NOMO-1 treated with DMSO at 0.1 percent for 48 hours (cell line): ENCODE data around the gene ZFAND2B.
"Not testable (repeated sequence)": the region's sequence is repeated elsewhere in the genome, so short reads cannot be mapped to it uniquely, and the experiment has no call there.

Experiments
- DNase-seq: peaks from one replicate; lab custom pipeline; 2025; ENCODE audit not compliant: unreplicated experiment; lab: John Stamatoyannopoulos, UW

ZFAND2B gene

GRCh38 chr2:219175928-219176817 is 30.4 kb upstream of the ZFAND2B start:
- peak; percentile 23 for DNase-seq

- peak; percentile 84 for DNase-seq
These were observed 29.6 kb upstream of the ZFAND2B start, which contains the start of gene CNPPD1 for GRCh38 chr2:219176818-219177551. Gene CNPPD1 (minus strand): TSS chr2:219176925. CDS start chr2:219176828, 97 bp downstream.

- DNase-seq: peak; percentile 88
These were observed 28.8 kb upstream of the ZFAND2B start, which contains the start of gene RETREG2 for GRCh38 chr2:219177552-219178376. Gene RETREG2 (plus strand): TSS chr2:219178275. CDS start chr2:219178353, 78 bp downstream.

GRCh38 chr2:219178377-219179175 is 28.0 kb upstream of the ZFAND2B start:
- peak; percentile 15 for DNase-seq

GRCh38 chr2:219179601-219180465 is 26.7 kb upstream of the ZFAND2B start:
- DNase-seq: no peak

- DNase-seq: no peak
These were observed 25.6 kb upstream of the ZFAND2B start for GRCh38 chr2:219180961-219181360.

GRCh38 chr2:219181531-219181930 is 25.1 kb upstream of the ZFAND2B start:
- no peak for DNase-seq

- DNase-seq: no peak
These were observed 24.0 kb upstream of the ZFAND2B start for GRCh38 chr2:219182331-219183150.

GRCh38 chr2:219183151-219183772 is 23.3 kb upstream of the ZFAND2B start:
- no peak for DNase-seq

- no peak for DNase-seq
These were observed 22.5 kb upstream of the ZFAND2B start for GRCh38 chr2:219184121-219184520.

GRCh38 chr2:219186754-219187456 is 19.7 kb upstream of the ZFAND2B start:
- DNase-seq: no peak

- DNase-seq: no peak
These were observed 9.2 kb upstream of the ZFAND2B start for GRCh38 chr2:219197388-219197787.

GRCh38 chr2:219198974-219199373 is 7.6 kb upstream of the ZFAND2B start:
- DNase-seq: no peak

GRCh38 chr2:219199470-219200211 is 6.9 kb upstream of the ZFAND2B start:
- DNase-seq: no peak

GRCh38 chr2:219200502-219201326 is 5.9 kb upstream of the ZFAND2B start:
- not testable (repeated sequence) for DNase-seq

GRCh38 chr2:219201331-219201730 is 5.3 kb upstream of the ZFAND2B start:
- not testable (repeated sequence) for DNase-seq
